WTC11 (cell line): ENCODE data around the gene SLC6A9.
A peak's percentile ranks its signal among the peaks of the same experiment; 100 is the strongest.

ENCODE experiments used
- CREB1 ChIP-seq: sonication (generic); formaldehyde crosslinking; IDR thresholded peaks from 2 replicates; pipeline ENCODE4 v1.8.0; 2023; ENCODE audit warnings: mild to moderate bottlenecking, missing genetic modification reagents
- CREM ChIP-seq: sonication (generic); formaldehyde crosslinking; IDR thresholded peaks from 2 replicates; pipeline ENCODE4 v1.8.1; 2022; ENCODE audit warnings: mild to moderate bottlenecking, missing genetic modification reagents, moderate library complexity
- CTCF ChIP-seq: fragments of 200-600 bp; IDR thresholded peaks from 2 replicates; pipeline ENCODE4 v1.8.0; 2022; ENCODE audit warnings: antibody characterized with exemption
- FOXK1 ChIP-seq: sonication (generic); formaldehyde crosslinking; IDR thresholded peaks from 2 replicates; pipeline ENCODE4 v1.8.0; 2022; ENCODE audit warnings: mild to moderate bottlenecking, moderate library complexity, missing genetic modification reagents
- FOXP4 ChIP-seq: sonication (generic); formaldehyde crosslinking; IDR thresholded peaks from 2 replicates; pipeline ENCODE4 v1.8.0; 2022; ENCODE audit warnings: mild to moderate bottlenecking, missing genetic modification reagents
- JUN ChIP-seq: sonication (generic); formaldehyde crosslinking; IDR thresholded peaks from 2 replicates; pipeline ENCODE4 v1.8.0; 2023; ENCODE audit warnings: mild to moderate bottlenecking, missing genetic modification reagents
- NR2C2 ChIP-seq: sonication (generic); formaldehyde crosslinking; IDR thresholded peaks from 2 replicates; pipeline ENCODE4 v1.8.0; 2022; ENCODE audit warnings: mild to moderate bottlenecking, missing genetic modification reagents
- RELA ChIP-seq: sonication (generic); formaldehyde crosslinking; IDR thresholded peaks from 2 replicates; pipeline ENCODE4 v1.8.1; 2022; ENCODE audit warnings: missing genetic modification reagents, mild to moderate bottlenecking, borderline replicate concordance
- SMAD3 ChIP-seq: sonication (generic); formaldehyde crosslinking; IDR thresholded peaks from 2 replicates; pipeline ENCODE4 v1.8.0; 2022; ENCODE audit warnings: missing genetic modification reagents, mild to moderate bottlenecking, borderline replicate concordance
- USF2 ChIP-seq: sonication (generic); formaldehyde crosslinking; IDR thresholded peaks from 2 replicates; pipeline ENCODE4 v1.8.1; 2023; ENCODE audit warnings: mild to moderate bottlenecking, missing genetic modification reagents, moderate library complexity
- ZNF219 ChIP-seq: sonication (generic); formaldehyde crosslinking; IDR thresholded peaks from 2 replicates; pipeline ENCODE4 v1.8.0; 2023; ENCODE audit warnings: missing genetic modification reagents, mild to moderate bottlenecking, borderline replicate concordance
- ZNF281 ChIP-seq: sonication (generic); formaldehyde crosslinking; IDR thresholded peaks from 2 replicates; pipeline ENCODE4 v1.8.0; 2023; ENCODE audit warnings: mild to moderate bottlenecking, missing genetic modification reagents

- TF ChIP-seq CREM (CRISPR knock-in tag) (no peak), ZNF219 (CRISPR knock-in tag) (no peak), FOXP4 (CRISPR knock-in tag) (no peak), ZNF281 (CRISPR knock-in tag) (no peak), JUN (CRISPR knock-in tag) (no peak), CTCF (no peak), FOXK1 (CRISPR knock-in tag) (no peak), SMAD3 (CRISPR knock-in tag) (no peak), USF2 (CRISPR knock-in tag) (no peak), RELA (CRISPR knock-in tag) (no peak; the same call in 1 of the 2 replicates), CREB1 (no peak), NR2C2 (CRISPR knock-in tag) (0 out of 2 replicates have a peak, but pooled peaks have one; percentile 8)
Observed at GRCh38 chr1:44029911-44030604, 1.2 kb downstream of the SLC6A9 start.
